Astrocyte of the cerebellum (primary cell): ENCODE measurements around the gene HHAT.

Source experiments
- DNase-seq: peaks from one replicate; pipeline ENCODE4 v3.0.0-alpha.2; 2011; ENCODE audit warnings: low read depth
- H3K4me3 ChIP-seq: 2 replicates; pipeline ENCODE4 v1.5.1; 2011; ENCODE audit warnings: mild to moderate bottlenecking, low read depth, low read length, moderate library complexity
- in situ Hi-C: cut with HindIII; loops from 2 replicates; pipeline ENCODE4 v1.10.0; 2017; ENCODE audit warnings: low sequenced_read_pairs
- TF ChIP-seq, protein P1 (sequence below): IDR thresholded peaks from 2 replicates; pipeline ENCODE4 v1.5.1; 2012; ENCODE audit warnings: low read length, low read depth, moderate library complexity, mild to moderate bottlenecking; ENCODE audit errors: missing control alignments

Gene HHAT

GRCh38 chr1:210687582-210688279 is 359.0 kb downstream of the HHAT start:
- in situ Hi-C loops: no loop called here
- no peak overlapping the region for H3K4me3 ChIP-seq
- TF ChIP-seq, protein P1, sequence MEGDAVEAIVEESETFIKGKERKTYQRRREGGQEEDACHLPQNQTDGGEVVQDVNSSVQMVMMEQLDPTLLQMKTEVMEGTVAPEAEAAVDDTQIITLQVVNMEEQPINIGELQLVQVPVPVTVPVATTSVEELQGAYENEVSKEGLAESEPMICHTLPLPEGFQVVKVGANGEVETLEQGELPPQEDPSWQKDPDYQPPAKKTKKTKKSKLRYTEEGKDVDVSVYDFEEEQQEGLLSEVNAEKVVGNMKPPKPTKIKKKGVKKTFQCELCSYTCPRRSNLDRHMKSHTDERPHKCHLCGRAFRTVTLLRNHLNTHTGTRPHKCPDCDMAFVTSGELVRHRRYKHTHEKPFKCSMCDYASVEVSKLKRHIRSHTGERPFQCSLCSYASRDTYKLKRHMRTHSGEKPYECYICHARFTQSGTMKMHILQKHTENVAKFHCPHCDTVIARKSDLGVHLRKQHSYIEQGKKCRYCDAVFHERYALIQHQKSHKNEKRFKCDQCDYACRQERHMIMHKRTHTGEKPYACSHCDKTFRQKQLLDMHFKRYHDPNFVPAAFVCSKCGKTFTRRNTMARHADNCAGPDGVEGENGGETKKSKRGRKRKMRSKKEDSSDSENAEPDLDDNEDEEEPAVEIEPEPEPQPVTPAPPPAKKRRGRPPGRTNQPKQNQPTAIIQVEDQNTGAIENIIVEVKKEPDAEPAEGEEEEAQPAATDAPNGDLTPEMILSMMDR: no peak
- DNase-seq: no peak

- TF ChIP-seq, protein P1: no peak
- in situ Hi-C loops: no loop called here
- H3K4me3 ChIP-seq: no peak overlapping the region
- no peak for DNase-seq
Measured at GRCh38 chr1:210688512-210689234, 360.0 kb downstream of the HHAT start.

DNA sequence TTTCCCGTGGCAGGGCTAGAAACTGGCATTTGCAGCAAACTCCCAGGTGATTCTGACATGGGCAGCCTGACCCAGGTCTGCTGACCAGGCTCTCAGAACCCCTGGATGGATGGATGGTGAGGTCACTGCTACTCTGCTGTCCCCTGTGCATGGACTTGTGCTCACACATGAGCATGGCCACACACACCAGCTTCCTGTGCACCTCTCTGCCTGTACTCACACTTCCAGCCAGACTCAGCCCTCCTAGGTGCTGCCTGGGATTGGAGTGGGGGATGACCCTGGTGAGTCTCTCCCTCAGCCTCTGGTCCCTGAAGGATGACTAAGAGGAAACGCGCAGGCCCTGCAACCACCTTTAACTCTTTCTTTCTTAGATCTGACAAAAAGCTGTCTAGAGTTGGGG is 361.1 kb downstream of the HHAT start:
- no peak overlapping the region for H3K4me3 ChIP-seq
- in situ Hi-C loops: no loop called here
- no peak for DNase-seq
- TF ChIP-seq, protein P1: no peak

DNA sequence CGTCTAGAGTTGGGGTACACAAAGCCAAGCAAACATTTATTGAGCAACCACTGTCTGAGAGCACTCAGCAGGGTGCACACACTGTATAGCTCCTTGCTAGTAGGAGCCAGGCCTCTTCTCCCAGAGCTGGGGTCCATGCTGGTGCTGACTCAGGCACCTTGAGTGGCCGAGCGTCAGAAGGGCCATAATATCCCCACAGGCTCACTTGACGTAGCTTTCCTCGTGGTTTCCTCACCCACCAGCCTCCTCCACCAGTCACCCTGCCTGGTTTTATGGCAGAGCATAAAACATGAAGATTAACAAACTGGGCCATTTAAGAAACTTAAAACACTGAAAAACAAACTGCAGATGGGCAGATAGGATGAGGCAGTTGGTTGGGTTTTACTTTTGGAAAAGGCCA is 361.5 kb downstream of the HHAT start:
- in situ Hi-C loops: no loop called here
- TF ChIP-seq, protein P1: no peak
- no peak for DNase-seq
- H3K4me3 ChIP-seq: no peak overlapping the region

DNA sequence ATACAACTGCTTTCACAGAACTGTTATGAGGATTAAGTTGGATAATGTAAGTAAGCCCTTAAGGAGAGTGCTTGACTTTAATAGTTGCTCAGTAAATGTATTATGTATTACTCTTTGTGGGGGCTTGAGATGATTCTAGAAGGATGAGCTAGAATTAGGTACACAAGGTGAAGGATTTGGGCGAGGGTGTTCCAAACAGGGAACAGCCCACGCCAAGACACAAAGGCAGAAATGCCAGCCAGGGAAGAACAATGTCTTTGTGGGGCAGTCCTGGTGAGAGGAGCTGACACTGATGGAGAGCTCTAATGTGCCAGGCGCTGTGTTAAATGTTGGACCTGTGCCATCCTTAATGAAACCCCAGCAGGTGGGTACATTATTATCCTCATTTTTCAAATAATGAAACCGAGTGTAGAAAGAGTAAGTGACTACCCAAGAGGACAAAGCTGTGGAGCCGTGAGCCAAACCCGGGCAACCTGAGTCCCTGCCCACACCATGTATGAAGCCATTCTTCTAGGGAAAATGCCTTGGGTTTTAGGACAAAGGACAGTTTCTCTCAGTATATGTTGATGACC is 362.4 kb downstream of the HHAT start:
- in situ Hi-C loops: no loop called here
- no peak overlapping the region for H3K4me3 ChIP-seq
- no peak for DNase-seq
- TF ChIP-seq, protein P1: no peak

GRCh38 chr1:210692796-210693195 is 364.1 kb downstream of the HHAT start:
- no peak for DNase-seq
- in situ Hi-C loops: no loop called here
- TF ChIP-seq, protein P1: no peak
- no peak overlapping the region for H3K4me3 ChIP-seq
